ENCODE results near the gene PLAAT2.

Gene PLAAT2

DNA sequence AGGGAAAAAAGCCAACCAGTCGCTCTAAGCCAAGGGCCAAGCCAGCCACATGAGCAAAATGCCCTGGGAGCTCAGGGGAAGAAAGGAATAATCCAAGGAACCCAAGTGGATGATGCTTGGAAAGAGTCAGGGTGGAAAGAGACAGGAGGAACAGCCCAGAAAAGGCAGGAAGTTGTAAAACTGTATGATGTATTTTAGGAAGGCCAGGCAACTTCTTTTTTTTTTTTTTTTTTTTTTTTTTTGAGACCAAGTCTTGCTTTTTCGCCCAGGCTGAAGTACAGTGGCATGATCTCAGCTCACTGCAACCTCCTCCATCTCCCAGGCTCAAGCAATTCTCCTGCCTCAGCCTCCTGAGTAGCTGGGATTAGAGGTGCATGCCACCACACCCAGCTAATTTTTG, 55.7 kb downstream of the PLAAT2 start:
- no peak for TF ChIP-seq CTCF (IDR thresholded peaks at IDR 0.05; ENCODE audit: control insufficient read depth, insufficient read depth, low read depth, low read length, missing control alignments)
- DNase-seq (ENCODE audit: low read depth): no peak
- H3K4me3 ChIP-seq (ENCODE audit: control insufficient read depth, low read depth, low read length): no peak overlapping the region

- DNase-seq (ENCODE audit: low read depth): no peak
- H3K4me3 ChIP-seq (ENCODE audit: control insufficient read depth, low read depth, low read length): no peak overlapping the region
Measured at GRCh38 chr11:63506876-63507275, 56.3 kb downstream of the PLAAT2 start.

DNA sequence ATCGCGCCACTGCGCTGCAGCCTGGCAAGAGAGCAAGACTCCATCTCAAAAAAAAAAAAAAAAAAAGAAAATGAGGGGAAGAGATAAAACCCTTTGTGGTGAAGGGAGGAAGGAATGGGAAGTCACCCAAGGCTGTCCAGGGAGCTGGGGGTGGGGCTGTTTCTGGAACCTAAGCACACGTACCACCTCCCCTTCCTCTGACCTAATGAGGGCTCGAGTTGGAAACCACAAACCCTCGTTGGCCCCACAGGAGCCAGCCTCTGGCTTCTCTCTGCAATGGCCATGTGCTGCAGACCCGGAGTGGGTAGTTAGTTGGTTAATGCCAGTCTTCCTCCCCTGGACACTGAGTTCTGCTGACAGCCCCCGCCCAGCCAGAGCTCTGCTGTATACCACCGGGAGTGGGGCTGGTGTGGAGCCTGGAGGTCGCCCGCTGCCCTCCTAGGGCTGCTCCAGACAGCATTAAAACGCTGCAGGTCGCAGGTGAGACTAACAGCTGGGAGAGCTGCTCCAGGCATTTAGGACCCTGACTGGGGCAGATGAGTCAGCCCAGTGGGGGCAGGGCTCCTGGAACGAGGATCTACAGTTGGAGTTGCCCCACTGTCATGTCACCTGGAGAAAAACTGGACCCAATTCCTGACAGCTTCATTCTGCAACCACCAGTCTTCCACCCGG, 57.2 kb downstream of the PLAAT2 start, which contains the start of gene LGALS12:
Gene LGALS12, plus strand, starts transcription at position 228 of the 672 bp plus-strand sequence. Its CDS starts 375 bp downstream, at position 603.
- no peak for TF ChIP-seq CTCF (IDR thresholded peaks at IDR 0.05; ENCODE audit: control insufficient read depth, insufficient read depth, low read depth, low read length, missing control alignments)
- DNase-seq (ENCODE audit: low read depth): no peak

More at GRCh38 chr11:63506876-63507275, 56.3 kb downstream of the PLAAT2 start:
- TF ChIP-seq CTCF (IDR thresholded peaks at IDR 0.05; ENCODE audit: control insufficient read depth, insufficient read depth, low read depth, low read length, missing control alignments): no peak

GRCh38 chr11:63504933-63505586, 58.1 kb downstream of the PLAAT2 start:
- TF ChIP-seq CTCF (IDR thresholded peaks at IDR 0.05; ENCODE audit: control insufficient read depth, insufficient read depth, low read depth, low read length, missing control alignments): no peak
- H3K4me3 ChIP-seq (ENCODE audit: control insufficient read depth, low read depth, low read length): no peak overlapping the region
- DNase-seq (ENCODE audit: low read depth): no peak

More for the DNA sequence above, 57.2 kb downstream of the PLAAT2 start, which contains the start of gene LGALS12:
- H3K4me3 ChIP-seq (ENCODE audit: control insufficient read depth, low read depth, low read length): no peak within 1 kb of the TSS

- no peak for TF ChIP-seq CTCF (IDR thresholded peaks at IDR 0.05; ENCODE audit: control insufficient read depth, insufficient read depth, low read depth, low read length, missing control alignments)
- no peak for DNase-seq (ENCODE audit: low read depth)
- no peak overlapping the region for H3K4me3 ChIP-seq (ENCODE audit: control insufficient read depth, low read depth, low read length)
Measured at GRCh38 chr11:63504054-63504453, 59.1 kb downstream of the PLAAT2 start.

DNA sequence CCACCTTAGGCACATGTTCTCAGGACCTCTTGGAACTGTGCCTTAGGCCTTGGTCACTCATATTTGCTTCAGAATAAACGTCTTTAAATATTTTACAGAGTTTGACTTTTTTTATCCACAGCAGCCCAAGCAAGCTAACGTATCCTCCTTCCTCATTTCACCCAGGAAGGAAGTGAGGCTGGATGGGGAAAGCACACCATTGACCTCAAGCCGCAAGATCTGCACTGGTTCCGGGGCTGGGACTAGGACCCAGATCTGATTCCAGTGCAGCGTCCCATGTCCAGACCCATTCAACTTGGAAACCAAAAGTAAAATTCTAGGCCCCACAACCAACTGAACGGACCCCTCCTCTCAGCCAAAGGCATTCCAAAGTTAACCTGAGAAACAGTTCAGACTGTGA, 59.7 kb downstream of the PLAAT2 start:
- DNase-seq (ENCODE audit: low read depth): no peak
- H3K4me3 ChIP-seq (ENCODE audit: control insufficient read depth, low read depth, low read length): no peak overlapping the region
- TF ChIP-seq CTCF (IDR thresholded peaks at IDR 0.05; ENCODE audit: control insufficient read depth, insufficient read depth, low read depth, low read length, missing control alignments): no peak
